ENCODE measurements around the gene SNTN.

SNTN gene

DNA sequence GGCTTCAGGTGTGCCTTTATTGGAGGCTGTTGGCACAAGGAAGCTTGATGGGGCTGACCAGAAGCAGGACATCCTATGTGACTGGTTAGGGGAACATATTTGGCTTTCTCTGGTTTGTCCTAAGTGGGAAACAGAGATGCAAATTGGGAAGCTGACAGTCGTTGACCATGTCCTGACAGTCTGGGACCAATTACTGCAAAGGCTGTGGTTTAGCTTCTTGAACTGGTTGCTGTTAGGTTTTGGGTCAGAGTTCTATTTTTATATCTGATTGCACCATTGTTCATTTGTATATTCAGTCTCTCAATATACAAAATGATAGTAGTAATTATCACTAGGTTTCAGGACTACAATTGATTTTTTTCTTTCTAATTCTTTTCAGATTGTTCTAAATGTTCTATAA lies 36.8 kb downstream of the SNTN start:
- DNase-seq (ENCODE audit: insufficient read length, low spot score): no peak
- no peak for FAIRE-seq
- TF ChIP-seq, protein P1, sequence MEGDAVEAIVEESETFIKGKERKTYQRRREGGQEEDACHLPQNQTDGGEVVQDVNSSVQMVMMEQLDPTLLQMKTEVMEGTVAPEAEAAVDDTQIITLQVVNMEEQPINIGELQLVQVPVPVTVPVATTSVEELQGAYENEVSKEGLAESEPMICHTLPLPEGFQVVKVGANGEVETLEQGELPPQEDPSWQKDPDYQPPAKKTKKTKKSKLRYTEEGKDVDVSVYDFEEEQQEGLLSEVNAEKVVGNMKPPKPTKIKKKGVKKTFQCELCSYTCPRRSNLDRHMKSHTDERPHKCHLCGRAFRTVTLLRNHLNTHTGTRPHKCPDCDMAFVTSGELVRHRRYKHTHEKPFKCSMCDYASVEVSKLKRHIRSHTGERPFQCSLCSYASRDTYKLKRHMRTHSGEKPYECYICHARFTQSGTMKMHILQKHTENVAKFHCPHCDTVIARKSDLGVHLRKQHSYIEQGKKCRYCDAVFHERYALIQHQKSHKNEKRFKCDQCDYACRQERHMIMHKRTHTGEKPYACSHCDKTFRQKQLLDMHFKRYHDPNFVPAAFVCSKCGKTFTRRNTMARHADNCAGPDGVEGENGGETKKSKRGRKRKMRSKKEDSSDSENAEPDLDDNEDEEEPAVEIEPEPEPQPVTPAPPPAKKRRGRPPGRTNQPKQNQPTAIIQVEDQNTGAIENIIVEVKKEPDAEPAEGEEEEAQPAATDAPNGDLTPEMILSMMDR (IDR thresholded peaks at IDR 0.05; ENCODE audit: insufficient read depth, missing control alignments): no peak

DNA sequence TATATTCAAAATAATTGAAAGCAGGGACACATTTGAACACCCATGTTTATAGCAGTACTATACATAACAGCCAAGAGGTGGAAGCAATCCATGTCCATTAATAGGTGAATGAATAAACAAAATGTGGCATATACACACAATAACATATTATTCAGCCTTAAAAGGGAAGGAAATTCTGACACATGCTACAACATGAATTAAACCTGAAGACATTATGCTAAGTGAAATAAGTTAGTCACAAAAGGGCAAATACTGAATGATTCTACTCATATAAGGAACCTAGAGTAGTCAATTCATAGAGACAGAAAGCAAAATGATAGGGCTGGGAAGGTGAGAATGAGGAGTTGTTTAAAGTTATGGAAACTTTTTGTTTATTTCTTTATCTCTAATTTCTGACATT lies 40.9 kb downstream of the SNTN start:
- DNase-seq (ENCODE audit: insufficient read length, low spot score): no peak
- TF ChIP-seq, protein P1 (IDR thresholded peaks at IDR 0.05; ENCODE audit: insufficient read depth, missing control alignments): no peak
- no peak for FAIRE-seq

DNA sequence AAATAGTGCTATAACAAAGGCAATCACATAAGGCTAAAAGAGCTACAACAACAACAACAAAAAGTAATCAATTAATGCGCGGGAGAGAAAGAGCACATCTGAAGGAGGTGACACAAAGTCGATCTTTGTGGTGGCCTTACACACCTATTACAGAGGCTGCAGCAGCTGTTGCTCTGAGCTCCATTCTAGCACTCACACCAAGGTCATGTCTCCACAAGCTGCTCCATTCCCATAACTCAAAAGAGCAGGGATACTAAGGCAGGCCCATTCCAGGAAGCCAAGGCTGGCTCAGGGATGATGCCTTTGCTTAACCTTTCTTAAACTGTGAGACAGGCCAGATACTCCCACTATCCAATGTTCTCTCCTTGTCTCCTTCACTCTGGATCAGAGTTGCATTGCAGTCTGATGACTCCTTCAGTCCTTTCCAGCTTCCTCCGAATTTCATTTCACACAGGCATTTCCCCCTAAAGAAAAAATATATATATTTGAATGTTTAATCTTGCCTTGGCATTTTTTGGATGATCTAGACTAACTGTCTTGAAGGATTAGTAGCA lies 52.7 kb downstream of the SNTN start:
- FAIRE-seq: no peak

DNA sequence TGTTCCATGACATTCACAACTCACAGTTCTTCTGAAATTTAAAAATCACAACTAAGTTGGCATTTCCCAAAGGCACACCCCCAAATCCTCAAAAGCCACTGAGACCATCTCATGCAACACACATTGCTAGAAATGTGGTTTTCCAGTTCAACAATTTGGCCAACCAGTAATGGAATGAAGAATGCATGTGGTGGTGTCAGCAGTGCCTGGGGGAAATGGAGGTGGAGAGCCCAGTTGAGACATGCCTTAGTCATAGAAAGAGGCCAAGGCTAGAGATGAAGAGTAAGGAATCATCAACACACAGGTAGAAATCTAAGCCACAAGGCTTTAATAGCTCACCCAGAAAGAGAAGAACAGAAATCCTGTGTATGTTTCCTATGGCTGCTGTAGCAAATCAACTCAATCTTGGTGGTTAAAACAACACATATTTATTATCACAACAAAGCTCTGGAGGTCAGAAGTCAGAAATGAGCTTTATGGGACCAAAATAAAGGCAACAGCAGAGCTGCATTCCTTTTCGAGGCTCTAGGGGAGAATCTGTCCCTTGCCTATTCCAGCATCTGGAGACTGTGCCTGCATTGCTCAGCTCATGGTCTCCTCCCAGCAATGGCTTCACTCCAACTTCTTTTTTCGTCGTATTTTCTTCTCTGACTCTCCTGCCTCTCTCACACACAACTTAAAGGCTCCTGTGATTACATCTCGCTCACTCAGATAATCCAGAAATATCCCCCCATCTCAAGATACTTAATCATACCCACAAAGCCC lies 54.0 kb downstream of the SNTN start:
- TF ChIP-seq, protein P1 (IDR thresholded peaks at IDR 0.05; ENCODE audit: insufficient read depth, missing control alignments): no peak
- FAIRE-seq (no peak), DNase-seq (ENCODE audit: insufficient read length, low spot score) (no peak)

More for the DNA sequence above, 52.7 kb downstream of the SNTN start:
- TF ChIP-seq, protein P1 (IDR thresholded peaks at IDR 0.05; ENCODE audit: insufficient read depth, missing control alignments): no peak
- DNase-seq (ENCODE audit: insufficient read length, low spot score): no peak

DNA sequence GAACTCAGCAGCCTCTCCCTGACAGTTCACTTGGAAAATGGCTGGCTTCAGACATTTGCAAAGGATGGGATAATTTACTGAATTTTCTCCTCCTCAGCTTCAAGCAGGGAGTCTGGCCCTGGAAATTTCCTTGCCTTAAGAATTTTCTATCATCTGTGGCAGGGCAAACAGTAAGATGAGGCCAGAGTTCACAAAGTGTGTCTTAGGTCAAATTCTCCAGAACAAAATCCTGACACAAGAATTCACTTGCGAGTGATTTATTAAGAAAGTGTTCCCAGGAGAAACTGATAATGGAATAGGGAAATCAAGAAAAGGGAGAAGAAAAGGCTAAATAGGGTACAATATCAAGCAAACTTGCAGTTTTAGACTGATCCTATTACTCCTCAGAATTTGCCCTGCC lies 55.3 kb downstream of the SNTN start:
- DNase-seq (ENCODE audit: insufficient read length, low spot score) (no peak), FAIRE-seq (no peak)
- TF ChIP-seq, protein P1 (IDR thresholded peaks at IDR 0.05; ENCODE audit: insufficient read depth, missing control alignments): no peak

DNA sequence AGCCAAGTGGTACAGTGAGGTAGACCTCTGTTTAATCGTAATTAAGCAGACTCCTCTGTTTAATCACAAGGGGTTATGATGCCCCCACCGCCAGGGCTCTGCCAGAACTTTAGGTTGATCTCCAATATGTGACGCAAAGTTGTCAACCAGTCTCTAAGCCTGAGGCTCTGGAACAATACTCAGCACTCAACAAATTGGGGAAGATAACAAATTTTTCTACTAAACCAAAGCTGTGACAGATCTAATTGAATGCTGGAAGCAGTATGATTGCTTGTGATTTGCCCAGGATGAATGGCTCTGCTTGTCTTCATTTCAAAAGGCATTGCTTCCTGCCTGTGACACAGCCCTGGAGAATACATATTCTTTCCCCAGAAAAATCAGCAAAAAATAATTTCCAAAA lies 57.1 kb downstream of the SNTN start:
- no peak for FAIRE-seq

More for the DNA sequence above, 57.1 kb downstream of the SNTN start:
- TF ChIP-seq, protein P1 (IDR thresholded peaks at IDR 0.05; ENCODE audit: insufficient read depth, missing control alignments): no peak
- DNase-seq (ENCODE audit: insufficient read length, low spot score): no peak

Measured in D721Med (cell line).